AG09309 (cell line): ENCODE measurements around the gene CRYGN.

Source experiments
- DNase-seq: peaks from one replicate; pipeline ENCODE4 v3.0.0-alpha.2; 2010; ENCODE audit warnings: low read depth
- H3K4me3 ChIP-seq: 2 replicates; pipeline ENCODE4 v1.5.1; 2011; ENCODE audit warnings: mild to moderate bottlenecking, low read depth, low read length, moderate library complexity; ENCODE audit not compliant: control insufficient read depth
- CTCF ChIP-seq: IDR thresholded peaks from 2 replicates; pipeline ENCODE4 v1.5.1; 2011; ENCODE audit warnings: mild to moderate bottlenecking, low read depth, low read length, inconsistent platforms; ENCODE audit not compliant: insufficient read depth, control insufficient read depth; ENCODE audit errors: missing control alignments

The CRYGN gene

GRCh38 chr7:151396328-151396970 lies 43.5 kb downstream of the CRYGN start:
- DNase-seq = no peak
- TF ChIP-seq CTCF = no peak
- no peak overlapping the region for H3K4me3 ChIP-seq

DNA sequence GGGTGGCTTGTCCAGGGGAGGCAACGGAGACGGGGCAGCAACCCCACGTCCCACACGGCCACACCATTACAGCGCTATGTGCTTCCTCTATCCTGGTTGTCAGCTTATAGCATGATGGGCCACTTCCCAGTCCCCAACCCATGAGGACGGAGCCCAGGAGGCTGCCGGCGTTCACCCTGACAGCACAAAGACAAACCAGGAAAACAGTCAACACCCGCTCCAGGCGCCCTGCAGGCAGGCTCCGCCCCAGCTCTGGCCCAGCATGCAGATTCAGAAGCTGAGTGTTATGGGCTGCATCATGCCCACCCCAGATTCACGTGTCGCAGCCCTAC lies 44.9 kb downstream of the CRYGN start:
- no peak for TF ChIP-seq CTCF
- no peak overlapping the region for H3K4me3 ChIP-seq
- no peak for DNase-seq

GRCh38 chr7:151394076-151395035 lies 45.6 kb downstream of the CRYGN start:
- TF ChIP-seq CTCF = no peak
- no peak for DNase-seq

DNA sequence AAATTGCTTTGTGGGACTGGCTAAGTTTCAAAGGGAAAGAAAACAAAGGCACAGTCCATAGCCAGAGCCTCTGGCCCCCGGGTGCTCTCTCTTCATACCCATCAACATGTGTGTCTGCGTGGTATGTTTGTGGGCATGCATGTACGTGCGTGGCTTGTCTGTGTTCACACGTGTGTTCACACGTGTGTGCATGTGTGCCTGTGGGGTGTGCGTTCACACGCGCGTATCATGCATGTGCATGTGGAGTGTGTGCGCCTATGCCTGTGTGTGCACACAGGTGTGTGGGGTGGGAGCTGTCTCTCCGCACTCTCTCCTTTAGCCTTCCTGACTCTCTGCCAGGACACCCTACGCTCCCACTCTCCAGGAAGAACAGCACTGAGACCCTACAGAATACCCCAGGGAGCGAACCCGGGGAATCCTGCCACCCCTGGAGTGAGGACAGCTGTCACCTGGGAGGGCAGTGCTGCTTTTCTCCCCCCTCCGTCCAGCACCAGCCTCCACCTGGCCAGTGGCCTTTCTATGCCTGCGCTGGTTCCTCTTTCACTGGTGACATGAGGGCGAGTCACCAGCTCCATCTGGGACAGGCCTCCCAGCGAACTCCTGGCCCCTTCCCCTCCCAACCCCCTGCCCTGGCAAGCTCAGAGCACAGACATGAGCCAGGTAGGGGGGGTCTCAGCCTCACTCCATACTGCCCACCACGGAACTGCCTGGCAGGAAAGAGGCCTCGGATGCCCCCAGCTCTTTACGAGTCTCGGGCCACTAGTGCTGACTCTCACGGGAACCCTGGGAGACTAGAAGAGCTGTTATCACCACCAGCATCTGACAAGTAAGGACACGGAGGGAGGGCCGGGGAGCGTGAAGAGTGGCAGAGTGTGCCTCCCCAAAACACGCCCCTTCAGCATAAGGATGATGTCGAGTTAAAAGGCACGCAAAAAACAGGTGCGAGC lies 46.6 kb downstream of the CRYGN start:
- TF ChIP-seq CTCF = no peak
- no peak for DNase-seq
- no peak overlapping the region for H3K4me3 ChIP-seq

More at GRCh38 chr7:151394076-151395035, 45.6 kb downstream of the CRYGN start:
- H3K4me3 ChIP-seq = no peak overlapping the region

GRCh38 chr7:151392426-151392825 lies 47.5 kb downstream of the CRYGN start:
- DNase-seq = no peak
- TF ChIP-seq CTCF = no peak
- H3K4me3 ChIP-seq = no peak overlapping the region

- no peak overlapping the region for H3K4me3 ChIP-seq
- no peak for DNase-seq
- no peak for TF ChIP-seq CTCF
Observed at GRCh38 chr7:151392002-151392401, 47.9 kb downstream of the CRYGN start.
